HG03103 (cell line): ENCODE results near the gene TCOF1.

Experiments used
- ATAC-seq: cut with Tn5 transposase; IDR thresholded peaks from one replicate; pipeline ENCODE4 v1.9.1; 2021; ENCODE audit warnings: low read depth; ENCODE audit not compliant: unreplicated experiment

TCOF1 gene

DNA sequence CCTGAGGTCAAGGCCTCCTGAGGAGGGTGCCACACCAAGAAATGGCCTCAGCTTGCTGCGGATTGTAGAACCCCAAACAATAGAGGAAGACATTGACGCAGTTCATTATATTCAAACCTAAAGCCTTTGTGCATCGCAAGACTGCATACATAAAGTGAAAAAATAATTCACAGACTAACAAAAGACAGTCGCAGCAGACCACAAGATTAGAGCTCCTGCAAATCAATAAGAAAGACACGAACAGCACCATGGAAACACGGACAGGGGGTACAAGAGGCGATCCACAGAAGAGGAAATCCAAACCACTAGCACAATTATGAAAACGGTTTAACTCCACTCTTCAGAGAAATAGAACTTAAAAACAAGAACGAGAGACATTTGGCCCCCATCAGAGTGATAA, 10.0 kb upstream of the TCOF1 start:
- no peak for ATAC-seq

DNA sequence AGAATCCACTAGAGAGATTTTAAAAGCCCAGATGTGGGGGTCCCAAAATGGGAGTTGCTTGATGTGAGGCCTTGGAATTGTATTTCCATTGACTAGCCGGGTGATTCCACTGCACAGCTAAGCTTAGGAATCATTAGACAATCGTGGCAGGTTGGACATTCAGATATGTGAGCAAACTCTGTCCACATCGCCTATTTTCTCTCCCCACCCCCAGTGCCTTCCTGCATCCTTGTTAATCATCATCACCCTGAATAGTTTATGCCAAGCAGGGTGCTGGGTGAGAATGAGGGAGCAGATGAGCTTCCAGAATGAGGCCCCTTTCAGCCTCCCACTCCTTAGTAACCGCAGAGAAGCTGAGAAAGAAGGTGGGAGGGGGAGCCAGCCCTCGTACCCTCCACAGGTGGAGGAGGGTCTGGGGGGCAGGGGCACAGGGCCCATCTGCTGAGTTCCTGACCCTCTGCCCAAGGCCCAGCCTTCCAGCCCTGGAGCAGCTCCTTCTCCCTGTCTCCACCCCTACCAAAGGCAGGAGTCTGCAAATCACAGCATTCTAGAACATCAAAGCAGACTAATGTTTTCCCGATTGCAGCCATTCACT, 7.7 kb upstream of the TCOF1 start:
- ATAC-seq: no peak

DNA sequence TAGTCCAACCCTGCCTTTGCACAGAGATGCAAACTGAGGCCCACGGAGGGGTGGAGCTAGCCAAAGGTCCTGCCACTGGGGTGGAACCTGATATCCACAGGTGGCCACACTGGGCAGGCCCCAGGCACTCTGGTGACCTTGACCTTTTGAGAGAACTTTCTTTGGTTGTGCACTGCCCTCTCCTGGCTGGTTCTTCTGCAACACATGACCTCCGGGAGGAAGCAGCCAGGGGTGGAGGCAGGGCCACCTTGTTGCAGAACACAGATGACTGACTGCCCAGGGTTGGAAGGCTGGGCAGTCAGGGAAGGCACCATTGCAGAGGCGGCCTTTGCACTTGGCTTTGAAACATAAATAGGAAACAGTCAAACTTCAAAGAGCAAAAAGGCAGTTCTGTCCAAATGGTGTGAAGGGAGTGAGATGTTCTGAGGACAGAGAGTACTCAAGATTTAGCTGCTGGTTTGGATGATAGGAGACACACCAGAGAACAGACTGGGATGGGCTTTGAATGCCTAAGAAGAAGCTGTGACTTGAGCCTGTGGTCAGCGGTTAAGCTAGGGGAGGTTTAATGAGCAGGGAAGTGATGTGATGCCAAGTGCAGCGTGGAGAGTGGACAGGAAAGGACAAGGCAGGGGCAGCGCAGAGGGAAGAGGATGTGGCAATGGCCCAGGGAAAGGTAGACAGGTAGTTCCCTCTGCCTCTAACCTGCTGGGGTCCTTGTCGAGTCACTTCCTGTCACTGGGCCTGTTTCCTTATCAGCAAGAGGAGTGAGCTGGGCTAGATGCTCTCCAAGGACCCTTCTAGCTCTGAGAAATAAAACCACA, 6.8 kb upstream of the TCOF1 start:
- ATAC-seq: peak; percentile 76

DNA sequence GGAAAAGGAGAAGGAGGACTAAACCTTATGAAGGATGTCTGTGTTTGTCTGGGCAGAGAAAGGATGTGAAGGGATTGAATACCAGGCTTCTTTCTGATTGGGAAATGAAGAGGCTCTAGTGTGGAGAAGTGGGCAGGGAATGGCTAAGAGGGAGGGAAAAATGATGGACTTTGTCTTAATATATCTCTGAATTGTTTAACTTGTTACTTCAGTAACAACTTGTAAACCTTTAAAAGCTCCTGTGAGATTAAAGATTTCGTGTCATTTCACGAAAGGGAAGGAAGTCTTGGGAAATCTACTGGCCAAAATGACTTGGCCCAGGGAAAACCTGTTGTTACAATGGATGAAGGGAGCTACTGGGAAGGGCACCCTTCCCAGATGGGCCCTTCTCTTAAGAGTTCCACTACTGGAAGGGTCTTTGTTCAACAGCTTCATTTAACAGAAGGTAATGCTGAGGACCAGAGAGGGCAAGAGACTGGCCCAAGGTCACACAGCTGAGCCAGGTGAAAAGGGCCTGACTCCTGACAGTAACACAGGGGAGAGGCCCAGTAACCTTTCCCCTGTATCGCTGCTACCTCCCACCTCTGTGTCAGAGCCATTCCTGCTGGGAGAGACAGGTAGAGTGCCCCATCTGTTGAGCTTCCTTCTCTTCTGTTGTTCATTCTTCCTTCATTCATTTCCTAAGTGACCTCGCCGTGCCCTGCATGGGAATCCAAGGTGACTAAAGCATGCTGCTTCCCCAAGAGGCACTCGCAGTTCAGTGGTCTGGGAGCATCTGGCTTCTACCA, 5.1 kb upstream of the TCOF1 start:
- no peak for ATAC-seq

DNA sequence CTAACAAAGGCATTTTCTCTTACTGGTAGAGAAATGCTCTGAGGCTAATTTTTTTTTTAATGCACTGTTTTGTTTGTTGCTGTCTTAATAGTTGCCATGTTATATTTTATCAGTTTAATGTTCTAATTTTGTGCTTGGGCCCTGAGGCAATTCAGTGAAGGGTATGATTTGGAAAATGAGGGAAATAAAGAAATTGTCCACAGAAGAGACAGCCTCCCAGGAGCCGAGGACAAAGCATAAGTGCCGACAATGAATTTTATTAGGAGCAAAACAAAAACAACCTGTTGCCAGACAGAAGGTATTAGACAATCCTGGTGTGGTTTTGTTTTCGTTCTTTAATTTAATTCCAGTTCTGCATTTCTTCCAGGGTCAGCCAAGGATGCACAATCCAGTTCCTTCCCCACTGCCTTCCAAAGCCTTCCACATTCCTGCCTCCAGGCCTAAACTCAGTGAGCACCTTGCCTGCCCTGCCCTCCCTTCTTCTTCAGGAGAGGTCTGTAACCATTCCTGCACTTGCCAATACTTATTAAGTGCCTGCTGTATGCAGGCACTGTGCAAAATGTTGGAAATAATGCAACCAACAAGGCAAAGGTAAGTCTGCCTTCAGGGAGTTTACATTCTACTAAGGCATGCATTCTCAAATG, 4.3 kb upstream of the TCOF1 start:
- ATAC-seq: no peak

DNA sequence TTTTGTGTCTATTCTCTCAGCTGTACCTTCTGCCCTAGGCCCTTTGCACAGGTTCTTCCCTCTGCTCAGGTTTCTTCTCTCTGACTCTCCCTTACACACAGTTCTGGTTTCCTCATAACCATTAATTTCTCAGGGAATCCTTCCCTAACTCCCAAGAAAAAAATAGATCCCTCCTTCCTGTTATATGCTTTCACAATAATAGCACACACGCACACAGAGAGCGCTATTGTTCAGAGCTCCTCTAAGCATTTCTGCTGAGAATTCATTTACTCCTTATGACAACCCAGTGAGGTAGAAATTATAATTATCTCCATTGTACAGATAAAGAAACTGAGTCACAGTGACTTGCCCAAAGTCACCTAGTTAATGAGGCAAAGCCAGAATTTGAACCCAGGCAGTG, 1.7 kb upstream of the TCOF1 start:
- no peak for ATAC-seq

DNA sequence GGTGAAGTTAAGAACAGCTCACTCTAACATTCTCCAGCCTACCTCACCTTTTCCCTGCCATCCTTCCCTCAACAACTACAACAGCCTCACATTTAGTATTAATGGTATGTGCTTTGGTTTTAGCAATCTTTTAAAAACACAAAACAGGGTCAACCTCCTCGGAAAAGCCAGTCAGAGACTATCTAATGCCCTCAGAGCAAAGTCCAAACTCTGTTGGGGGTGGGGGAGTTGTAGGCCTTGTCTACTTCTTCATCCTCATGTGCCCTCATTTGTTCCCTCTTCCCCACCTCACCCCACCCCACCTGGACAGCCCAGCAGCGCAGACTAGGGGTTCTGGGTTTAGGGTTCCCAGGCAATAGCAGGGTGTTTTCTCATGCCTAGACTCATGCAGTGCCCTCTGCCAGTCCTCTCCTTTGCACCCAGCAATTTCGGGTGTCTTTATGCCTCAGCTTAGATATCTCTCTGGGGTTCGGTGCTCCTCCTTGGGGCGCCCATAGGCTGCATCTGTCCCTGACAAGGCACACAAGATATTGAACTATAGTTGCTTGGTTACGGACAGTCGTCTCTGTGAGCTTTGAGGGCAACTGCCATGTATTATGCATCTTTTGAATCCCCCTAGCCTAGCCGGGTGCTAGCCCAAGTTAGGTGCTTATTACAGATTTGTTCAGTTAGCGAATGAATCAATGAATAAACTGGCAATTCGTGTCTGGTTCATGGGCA, 762 bp upstream of the TCOF1 start:
- ATAC-seq: no peak

DNA sequence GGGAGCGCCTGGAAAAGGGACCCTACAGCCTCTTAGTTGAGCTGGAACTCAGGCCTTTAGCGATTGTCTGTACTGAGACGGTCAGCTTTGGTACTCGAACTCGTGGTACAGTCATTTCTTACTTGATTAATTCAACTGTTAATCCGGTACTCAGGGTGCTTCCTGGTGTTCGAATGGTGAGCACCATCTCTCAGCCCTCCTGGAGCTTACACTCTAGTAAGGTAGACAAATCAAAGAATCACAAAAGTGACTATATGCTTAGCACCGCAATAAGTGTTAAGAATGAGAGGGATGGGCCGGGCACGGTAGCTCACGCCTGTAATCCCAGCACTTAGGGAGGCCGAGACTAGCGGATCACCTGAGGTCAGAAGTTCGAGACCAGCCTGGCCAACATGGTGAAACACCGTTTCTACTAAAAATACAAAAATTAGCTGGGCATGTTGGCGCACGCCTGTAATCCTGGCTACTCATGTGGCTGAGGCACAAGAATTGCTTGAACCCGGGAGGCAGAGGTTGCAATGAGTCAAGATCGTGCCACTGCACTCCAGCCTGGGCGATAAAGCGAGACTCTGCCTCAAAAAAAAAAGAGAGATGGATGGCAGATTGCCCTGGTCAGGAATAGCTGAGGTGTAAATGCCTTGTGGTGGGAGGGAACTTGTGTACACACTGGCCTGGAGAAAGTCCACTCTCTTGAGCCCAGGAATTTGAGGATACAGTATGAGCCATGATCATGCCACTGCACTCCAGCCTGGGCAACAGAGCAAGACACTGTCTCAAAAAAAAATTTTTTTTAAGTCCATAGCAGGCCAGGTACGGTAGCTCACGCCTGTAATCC, 981 bp downstream of the TCOF1 start:
- no peak for ATAC-seq

DNA sequence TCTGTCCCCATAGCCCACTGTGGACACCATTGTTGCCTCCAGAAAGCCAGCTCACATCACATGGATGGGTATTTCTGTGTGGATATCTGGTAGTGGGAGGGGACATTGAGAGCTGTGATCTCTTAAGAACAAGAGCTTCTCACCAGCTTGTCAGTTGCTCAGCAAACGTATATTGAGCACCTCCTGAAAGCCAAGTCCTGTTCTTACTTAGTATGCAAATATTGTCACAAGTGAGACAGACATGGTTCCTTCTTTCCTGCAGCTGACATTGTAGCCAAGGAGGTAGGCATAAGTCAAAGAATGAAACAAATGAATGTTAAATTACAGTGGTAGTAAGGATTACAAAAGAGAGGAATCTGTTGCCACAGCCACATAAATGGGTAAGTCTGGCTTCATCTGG, 3.8 kb downstream of the TCOF1 start:
- ATAC-seq: no peak

DNA sequence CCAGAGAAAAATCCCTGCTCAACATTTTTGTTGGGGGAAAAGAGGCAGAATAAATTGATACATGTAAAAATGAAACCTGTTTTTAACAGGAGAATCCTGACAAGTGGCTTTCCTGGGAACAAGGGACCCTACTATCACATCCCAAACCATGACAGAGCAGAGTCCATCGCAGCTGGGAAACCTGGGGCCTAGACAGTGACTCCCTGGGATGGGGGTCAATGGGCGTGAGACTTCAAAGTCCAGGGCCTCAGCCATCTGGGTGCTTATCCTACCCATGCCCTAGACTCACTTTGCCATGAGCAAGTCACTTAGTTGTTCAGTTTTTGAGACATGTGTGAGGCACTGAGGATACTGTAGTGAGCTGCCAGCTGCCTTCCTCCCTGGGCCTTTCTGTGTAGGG, 5.7 kb downstream of the TCOF1 start:
- ATAC-seq: no peak

DNA sequence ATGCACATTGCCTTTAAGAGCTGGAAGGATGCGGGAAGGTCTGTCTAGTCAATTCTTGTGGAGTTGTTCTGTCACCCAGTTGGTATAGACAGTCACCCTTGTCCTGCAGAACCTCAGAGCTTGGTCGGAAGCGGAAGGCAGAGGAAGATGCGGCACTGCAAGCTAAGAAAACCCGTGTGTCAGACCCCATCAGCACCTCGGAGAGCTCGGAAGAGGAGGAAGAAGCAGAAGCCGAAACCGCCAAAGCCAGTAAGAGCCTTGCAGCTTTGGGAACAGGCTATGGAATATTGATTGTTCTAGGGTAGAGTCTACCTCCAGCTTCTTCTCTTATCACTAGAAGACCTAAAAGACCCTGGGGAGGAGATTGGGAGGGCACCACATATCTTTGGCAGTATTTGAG, 6.5 kb downstream of the TCOF1 start:
- ATAC-seq: no peak

DNA sequence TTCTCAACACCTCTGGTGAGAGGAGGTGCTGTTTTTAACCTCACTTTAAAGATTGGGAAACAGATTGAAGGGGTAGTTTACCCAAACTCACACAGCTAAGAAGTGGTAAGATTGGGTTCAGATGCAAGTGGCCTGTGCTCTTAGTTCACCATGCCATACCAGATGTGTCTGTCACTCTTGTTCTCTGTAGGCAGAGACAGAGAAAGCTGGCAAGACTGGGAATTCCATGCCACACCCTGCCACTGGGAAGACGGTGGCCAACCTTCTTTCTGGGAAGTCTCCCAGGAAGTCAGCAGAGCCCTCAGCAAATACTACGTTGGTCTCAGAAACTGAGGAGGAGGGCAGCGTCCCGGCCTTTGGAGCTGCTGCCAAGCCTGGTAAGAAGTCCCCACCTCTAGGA, 11.0 kb downstream of the TCOF1 start:
- ATAC-seq: no peak

DNA sequence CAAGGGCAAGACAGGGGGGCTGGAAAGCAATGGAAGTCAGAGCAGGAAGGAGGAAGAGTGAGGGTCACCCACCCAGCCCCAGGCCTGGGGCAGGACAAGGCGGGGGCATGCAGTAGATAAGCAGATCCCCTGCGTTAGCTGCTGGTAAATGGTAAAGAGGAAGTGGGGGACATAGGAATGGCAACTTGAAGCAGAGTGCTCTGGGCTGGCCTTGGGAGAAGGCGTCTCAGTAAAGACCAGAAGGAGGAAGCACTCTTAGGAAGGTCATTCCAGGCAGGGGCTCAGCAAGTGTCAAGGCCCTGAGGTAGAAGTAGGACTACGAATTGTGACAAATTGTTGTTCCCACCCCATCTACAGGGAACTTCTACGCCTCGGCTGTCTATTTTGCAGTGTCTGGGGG, 15.1 kb downstream of the TCOF1 start:
- no peak for ATAC-seq

DNA sequence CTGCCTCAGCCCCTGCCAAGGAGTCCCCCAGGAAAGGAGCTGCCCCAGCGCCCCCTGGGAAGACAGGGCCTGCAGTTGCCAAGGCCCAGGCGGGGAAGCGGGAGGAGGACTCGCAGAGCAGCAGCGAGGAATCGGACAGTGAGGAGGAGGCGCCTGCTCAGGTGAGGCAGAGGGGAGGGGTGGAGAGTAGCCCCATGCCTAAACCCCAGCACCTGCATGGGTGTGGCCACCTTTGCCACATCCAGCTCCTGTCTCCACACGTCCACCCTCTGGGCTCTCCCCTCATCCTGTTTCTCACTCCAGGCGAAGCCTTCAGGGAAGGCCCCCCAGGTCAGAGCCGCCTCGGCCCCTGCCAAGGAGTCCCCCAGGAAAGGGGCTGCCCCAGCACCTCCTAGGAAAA, 17.2 kb downstream of the TCOF1 start:
- ATAC-seq: no peak

DNA sequence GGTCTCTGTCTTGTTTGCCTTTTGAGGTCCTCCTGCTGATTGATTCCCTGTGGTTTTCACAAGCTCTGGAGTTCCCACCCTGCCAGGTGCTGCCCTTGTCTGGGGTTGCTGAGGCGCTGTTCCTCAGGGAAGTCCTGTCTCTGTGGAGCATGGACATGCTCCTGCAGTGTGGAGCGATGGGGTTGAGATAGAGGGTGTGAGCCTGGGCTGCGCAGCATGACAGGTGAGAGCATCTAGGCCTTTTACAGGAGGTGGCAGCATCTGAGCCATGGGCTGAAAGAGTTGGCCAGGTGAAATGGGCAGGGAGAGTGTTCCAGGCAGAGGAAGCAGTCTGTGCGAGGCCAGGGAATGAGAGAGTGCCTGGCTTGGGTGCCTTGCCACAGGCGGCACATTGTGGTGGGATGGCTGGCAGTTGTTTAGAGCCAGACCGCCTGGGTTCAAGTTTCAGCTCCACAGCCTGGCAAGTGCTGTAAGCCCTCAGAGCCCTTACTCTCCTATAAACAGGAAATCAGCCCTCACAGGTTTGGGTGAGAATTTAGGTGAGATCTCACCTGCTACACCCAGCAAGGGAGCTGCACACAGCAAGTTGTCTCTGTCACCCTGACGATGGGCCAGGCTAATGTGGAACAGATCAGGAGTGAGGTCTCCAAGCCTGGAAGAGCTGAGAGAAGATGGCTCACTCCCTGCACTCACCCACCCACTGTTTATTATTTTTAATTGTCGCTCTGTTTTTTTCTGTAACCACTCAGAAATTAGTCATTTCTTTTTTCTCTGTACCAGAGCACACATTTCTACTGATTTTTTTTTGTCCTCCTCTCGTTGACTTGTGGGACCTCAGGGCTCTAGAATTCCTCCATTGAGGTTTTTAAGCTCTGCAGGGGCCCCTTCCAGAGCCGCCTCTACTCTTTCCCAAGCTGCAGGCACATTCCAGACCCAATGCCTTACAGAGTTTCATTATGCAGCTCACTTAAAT, 19.6 kb downstream of the TCOF1 start:
- ATAC-seq: no peak

DNA sequence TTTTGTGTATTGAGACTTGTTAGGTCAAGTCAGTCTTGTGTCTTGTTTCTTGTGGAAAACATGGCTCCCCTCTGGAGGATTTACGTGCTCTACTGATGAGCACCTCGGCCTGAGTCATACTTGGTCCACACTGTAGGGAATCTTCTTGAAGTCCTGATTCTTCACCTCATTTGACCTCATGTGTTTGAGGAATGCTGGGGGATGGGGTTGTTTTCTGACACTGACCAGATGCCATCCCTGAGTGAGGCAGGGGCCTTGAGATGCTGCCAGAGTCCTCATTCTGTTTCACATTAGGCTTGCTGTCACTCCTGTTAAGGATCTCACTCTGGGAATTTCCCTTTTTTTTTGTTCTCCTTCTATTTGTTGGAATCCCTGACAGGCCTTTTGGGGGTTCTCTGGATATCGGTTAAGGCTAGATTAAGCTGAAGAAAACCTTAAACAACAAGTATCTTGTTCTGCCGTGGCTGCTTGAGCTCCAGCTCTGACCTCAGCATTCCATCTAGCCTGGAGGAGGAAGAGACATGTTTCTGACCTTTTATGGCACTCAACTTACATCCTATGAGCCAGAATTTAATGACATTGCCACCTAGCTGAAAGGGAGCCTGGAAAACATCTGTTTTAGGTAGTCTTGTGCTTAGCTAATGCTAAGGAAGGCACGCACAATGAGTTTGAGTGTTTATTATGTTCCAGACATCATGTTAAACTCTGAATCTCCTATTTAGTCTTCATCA, 20.6 kb downstream of the TCOF1 start:
- no peak for ATAC-seq

DNA sequence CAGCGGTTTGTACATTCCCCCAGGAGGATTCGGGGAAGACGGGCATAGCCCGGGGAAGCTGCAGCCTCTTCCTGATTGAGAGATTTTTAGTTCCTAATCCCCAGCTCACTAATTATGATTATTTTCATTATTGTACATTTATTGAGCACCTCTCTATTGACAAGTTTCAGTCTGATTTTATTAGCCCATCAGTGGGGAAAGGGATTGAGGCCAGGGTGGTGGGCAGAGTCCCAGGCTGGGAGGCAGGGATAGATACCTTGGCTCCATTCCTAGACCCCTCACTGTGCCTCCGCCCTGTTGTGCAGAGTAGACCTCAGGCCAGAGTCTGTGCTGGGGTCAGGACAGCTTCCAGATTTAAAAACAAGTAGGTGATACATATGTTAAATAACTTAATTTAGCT, 27.2 kb downstream of the TCOF1 start:
- ATAC-seq: no peak
